MM.1S (cell line): ENCODE data around the gene NPHS1.

Experiments
- EZH2 ChIP-seq: fragments of 300-600 bp; sonication (generic); optimal IDR thresholded peaks from 2 replicates; pipeline ENCODE3; 2017; ENCODE audit warnings: low read depth, mild to moderate bottlenecking, antibody characterized with exemption, low read length, mixed read lengths
- EZH2phosphoT487 ChIP-seq: fragments of 300-600 bp; sonication (generic); IDR thresholded peaks from 2 replicates; pipeline ENCODE4 v1.6.1; 2018; ENCODE audit warnings: antibody characterized with exemption, low read length
- TF ChIP-seq, protein P1 (sequence below): fragments of 300-600 bp; sonication (generic); IDR thresholded peaks from 2 replicates; pipeline ENCODE4 v1.5.1; 2016; ENCODE audit warnings: antibody characterized with exemption, low read length, mixed read lengths

DNA sequence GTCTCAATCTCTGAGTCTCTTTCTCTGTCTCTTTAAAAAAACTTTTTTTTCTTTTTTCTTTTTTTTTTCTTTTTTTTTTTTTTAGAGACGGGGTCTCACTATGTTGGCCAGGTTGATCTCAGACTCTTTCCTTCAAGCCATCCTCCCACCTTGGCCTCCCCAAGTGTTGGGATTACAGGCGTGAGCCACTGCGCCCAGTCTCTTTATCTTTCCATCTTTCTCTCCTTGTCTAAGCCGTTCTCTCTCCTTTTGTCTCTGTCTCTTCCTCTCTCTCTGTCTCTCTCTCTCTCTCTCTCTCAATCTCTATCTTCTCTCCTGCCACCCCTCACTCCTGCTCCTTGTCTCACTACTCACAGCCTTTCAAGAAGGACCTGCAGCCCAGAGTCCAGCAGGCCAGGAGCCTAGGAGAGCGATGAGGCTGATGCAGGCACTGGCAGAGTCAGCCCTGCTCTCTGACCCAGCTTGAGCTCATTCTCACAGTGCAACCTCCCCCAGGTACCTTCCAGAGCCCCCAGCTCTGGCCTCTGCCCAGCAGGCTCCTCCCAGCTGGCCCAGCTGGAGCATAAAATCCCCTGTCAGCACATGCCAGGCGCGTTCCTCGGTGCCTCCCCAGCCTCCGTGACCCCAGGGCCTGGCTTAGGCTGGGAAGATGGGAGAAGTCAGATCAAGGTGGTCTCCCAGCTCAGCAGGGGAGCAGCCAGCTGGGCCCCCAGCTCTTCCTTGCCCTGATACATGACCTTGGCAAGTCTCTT is at the start of gene NPHS1:
- TF ChIP-seq, protein P1, sequence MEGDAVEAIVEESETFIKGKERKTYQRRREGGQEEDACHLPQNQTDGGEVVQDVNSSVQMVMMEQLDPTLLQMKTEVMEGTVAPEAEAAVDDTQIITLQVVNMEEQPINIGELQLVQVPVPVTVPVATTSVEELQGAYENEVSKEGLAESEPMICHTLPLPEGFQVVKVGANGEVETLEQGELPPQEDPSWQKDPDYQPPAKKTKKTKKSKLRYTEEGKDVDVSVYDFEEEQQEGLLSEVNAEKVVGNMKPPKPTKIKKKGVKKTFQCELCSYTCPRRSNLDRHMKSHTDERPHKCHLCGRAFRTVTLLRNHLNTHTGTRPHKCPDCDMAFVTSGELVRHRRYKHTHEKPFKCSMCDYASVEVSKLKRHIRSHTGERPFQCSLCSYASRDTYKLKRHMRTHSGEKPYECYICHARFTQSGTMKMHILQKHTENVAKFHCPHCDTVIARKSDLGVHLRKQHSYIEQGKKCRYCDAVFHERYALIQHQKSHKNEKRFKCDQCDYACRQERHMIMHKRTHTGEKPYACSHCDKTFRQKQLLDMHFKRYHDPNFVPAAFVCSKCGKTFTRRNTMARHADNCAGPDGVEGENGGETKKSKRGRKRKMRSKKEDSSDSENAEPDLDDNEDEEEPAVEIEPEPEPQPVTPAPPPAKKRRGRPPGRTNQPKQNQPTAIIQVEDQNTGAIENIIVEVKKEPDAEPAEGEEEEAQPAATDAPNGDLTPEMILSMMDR: no peak
- TF ChIP-seq EZH2: no peak
- TF ChIP-seq EZH2phosphoT487: no peak
